ENCODE measurements around the gene PHYHD1.

GRCh38 chr9:128901822-128902221 is 19.0 kb upstream of the PHYHD1 start:
- TF ChIP-seq, protein P1, sequence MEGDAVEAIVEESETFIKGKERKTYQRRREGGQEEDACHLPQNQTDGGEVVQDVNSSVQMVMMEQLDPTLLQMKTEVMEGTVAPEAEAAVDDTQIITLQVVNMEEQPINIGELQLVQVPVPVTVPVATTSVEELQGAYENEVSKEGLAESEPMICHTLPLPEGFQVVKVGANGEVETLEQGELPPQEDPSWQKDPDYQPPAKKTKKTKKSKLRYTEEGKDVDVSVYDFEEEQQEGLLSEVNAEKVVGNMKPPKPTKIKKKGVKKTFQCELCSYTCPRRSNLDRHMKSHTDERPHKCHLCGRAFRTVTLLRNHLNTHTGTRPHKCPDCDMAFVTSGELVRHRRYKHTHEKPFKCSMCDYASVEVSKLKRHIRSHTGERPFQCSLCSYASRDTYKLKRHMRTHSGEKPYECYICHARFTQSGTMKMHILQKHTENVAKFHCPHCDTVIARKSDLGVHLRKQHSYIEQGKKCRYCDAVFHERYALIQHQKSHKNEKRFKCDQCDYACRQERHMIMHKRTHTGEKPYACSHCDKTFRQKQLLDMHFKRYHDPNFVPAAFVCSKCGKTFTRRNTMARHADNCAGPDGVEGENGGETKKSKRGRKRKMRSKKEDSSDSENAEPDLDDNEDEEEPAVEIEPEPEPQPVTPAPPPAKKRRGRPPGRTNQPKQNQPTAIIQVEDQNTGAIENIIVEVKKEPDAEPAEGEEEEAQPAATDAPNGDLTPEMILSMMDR (conservative IDR thresholded peaks at IDR 0.05; ENCODE audit: low read depth, low read length) = no peak
- no peak for TF ChIP-seq EZH2phosphoT487 (IDR thresholded peaks at IDR 0.05; ENCODE audit: borderline replicate concordance, low read length)
